Stimulated activated CD4-positive, alpha-beta T cell treated with anti-CD3 and anti-CD28 coated beads, Interleukin-12 subunit alpha, Interleukin-12 subunit beta, amount 100 ng/mL, for 48 hours (primary cell): ENCODE data around the gene RASA3.
"Not testable (repeated sequence)": the region's sequence is repeated elsewhere in the genome, so short reads cannot be mapped to it uniquely, and the experiment has no call there.

Source experiments
- DNase-seq, 3 donors: peaks; one replicate each; pipeline ENCODE4 v3.0.0-alpha.2; 2020; ENCODE audit warnings: low read depth in 2 of 3, low spot score in 1 of 3

Gene RASA3

GRCh38 chr13:114025714-114026431 lies 106.5 kb downstream of the RASA3 start:
- DNase-seq: no peak

GRCh38 chr13:114025405-114025713 lies 107.1 kb downstream of the RASA3 start:
- DNase-seq: no peak

GRCh38 chr13:114024603-114025404 lies 107.6 kb downstream of the RASA3 start:
- DNase-seq: no peak

- no peak for DNase-seq
These were observed 108.5 kb downstream of the RASA3 start for GRCh38 chr13:114023716-114024602.

- DNase-seq: no peak
These were observed 109.5 kb downstream of the RASA3 start for GRCh38 chr13:114022876-114023275.

GRCh38 chr13:114022309-114022669 lies 110.1 kb downstream of the RASA3 start:
- no peak for DNase-seq

GRCh38 chr13:114021464-114022308 lies 110.7 kb downstream of the RASA3 start:
- DNase-seq: no peak

- no peak for DNase-seq
These were observed 111.5 kb downstream of the RASA3 start for GRCh38 chr13:114020750-114021463.

- DNase-seq: not testable (repeated sequence)
These were observed 112.3 kb downstream of the RASA3 start for GRCh38 chr13:114020134-114020533.

- DNase-seq: peak; percentile 31 to 48 (median 37)
These were observed 113.1 kb downstream of the RASA3 start for GRCh38 chr13:114019367-114019766.

- DNase-seq: no peak
These were observed 113.9 kb downstream of the RASA3 start for GRCh38 chr13:114018461-114019055.

- DNase-seq: no peak
These were observed 114.5 kb downstream of the RASA3 start for GRCh38 chr13:114017966-114018365.

GRCh38 chr13:114017028-114017630 lies 115.3 kb downstream of the RASA3 start:
- no peak for DNase-seq

- DNase-seq: no peak
These were observed 115.9 kb downstream of the RASA3 start for GRCh38 chr13:114016321-114017027.

- DNase-seq: no peak
These were observed 116.5 kb downstream of the RASA3 start for GRCh38 chr13:114015969-114016295.

GRCh38 chr13:114015111-114015968 lies 117.1 kb downstream of the RASA3 start:
- DNase-seq: no peak

- no peak for DNase-seq
These were observed 118.3 kb downstream of the RASA3 start for GRCh38 chr13:114013952-114014629.
